ENCODE data around the gene CYTIP.

The CYTIP gene

GRCh38 chr2:157438863-157439823, 4.7 kb downstream of the CYTIP start:
- TF ChIP-seq, protein P1, sequence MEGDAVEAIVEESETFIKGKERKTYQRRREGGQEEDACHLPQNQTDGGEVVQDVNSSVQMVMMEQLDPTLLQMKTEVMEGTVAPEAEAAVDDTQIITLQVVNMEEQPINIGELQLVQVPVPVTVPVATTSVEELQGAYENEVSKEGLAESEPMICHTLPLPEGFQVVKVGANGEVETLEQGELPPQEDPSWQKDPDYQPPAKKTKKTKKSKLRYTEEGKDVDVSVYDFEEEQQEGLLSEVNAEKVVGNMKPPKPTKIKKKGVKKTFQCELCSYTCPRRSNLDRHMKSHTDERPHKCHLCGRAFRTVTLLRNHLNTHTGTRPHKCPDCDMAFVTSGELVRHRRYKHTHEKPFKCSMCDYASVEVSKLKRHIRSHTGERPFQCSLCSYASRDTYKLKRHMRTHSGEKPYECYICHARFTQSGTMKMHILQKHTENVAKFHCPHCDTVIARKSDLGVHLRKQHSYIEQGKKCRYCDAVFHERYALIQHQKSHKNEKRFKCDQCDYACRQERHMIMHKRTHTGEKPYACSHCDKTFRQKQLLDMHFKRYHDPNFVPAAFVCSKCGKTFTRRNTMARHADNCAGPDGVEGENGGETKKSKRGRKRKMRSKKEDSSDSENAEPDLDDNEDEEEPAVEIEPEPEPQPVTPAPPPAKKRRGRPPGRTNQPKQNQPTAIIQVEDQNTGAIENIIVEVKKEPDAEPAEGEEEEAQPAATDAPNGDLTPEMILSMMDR (IDR thresholded peaks at IDR 0.05; ENCODE audit: control insufficient read depth, extremely low read depth, insufficient read depth): no peak
- H3K4me3 ChIP-seq (ENCODE audit: low read depth, low read length): no peak overlapping the region
- peak; percentile 33 for DNase-seq (ENCODE audit: low read depth)

- no peak overlapping the region for H3K4me3 ChIP-seq (ENCODE audit: low read depth, low read length)
- no peak for DNase-seq (ENCODE audit: low read depth)
Observed at GRCh38 chr2:157433394-157433793, 10.5 kb downstream of the CYTIP start.

GRCh38 chr2:157432475-157433106, 11.3 kb downstream of the CYTIP start:
- TF ChIP-seq, protein P1 (IDR thresholded peaks at IDR 0.05; ENCODE audit: control insufficient read depth, extremely low read depth, insufficient read depth): no peak
- H3K4me3 ChIP-seq (ENCODE audit: low read depth, low read length): no peak overlapping the region
- no peak for DNase-seq (ENCODE audit: low read depth)

More at GRCh38 chr2:157433394-157433793, 10.5 kb downstream of the CYTIP start:
- TF ChIP-seq, protein P1 (IDR thresholded peaks at IDR 0.05; ENCODE audit: control insufficient read depth, extremely low read depth, insufficient read depth): no peak

- DNase-seq (ENCODE audit: low read depth): no peak
- TF ChIP-seq, protein P1 (IDR thresholded peaks at IDR 0.05; ENCODE audit: control insufficient read depth, extremely low read depth, insufficient read depth): no peak
- no peak overlapping the region for H3K4me3 ChIP-seq (ENCODE audit: low read depth, low read length)
Observed at GRCh38 chr2:157431176-157431575, 12.7 kb downstream of the CYTIP start.

GRCh38 chr2:157428500-157429175, 15.3 kb downstream of the CYTIP start:
- TF ChIP-seq, protein P1 (IDR thresholded peaks at IDR 0.05; ENCODE audit: control insufficient read depth, extremely low read depth, insufficient read depth): no peak
- no peak overlapping the region for H3K4me3 ChIP-seq (ENCODE audit: low read depth, low read length)
- no peak for DNase-seq (ENCODE audit: low read depth)

DNA sequence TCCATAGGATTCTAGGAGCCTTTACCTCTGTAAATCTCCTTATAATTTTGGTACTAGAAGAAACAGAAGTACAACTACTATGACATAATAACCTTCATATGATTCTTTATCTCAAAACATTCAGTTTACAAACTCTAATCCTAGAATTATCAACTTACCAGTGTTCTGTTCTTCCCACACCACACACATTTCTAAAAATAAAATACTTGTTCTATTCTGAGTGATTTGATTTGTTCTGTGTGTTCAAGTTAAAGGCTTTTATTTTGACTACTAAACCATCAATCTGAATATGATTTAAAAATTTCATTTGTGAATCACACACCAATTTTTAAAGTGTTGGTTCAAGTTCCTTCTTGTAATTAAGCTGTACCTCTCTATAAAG, 16.0 kb downstream of the CYTIP start:
- no peak overlapping the region for H3K4me3 ChIP-seq (ENCODE audit: low read depth, low read length)
- DNase-seq (ENCODE audit: low read depth): no peak
- TF ChIP-seq, protein P1 (IDR thresholded peaks at IDR 0.05; ENCODE audit: control insufficient read depth, extremely low read depth, insufficient read depth): no peak
